Fibroblast of lung (primary cell): ENCODE results near the gene CLIC1. TPM values are rescaled to one million over a fixed set of nuclear protein-coding genes. Genes with fewer than 3 reads are reported as not detected.
A peak's percentile ranks its signal among the peaks of the same experiment; 100 is the strongest.

Experiments
- DNase-seq, 2 donors: peaks; one replicate each; pipeline versions ENCODE4 v3.0.0 to v3.0.0-alpha.2; 2010; ENCODE audit warnings: low read depth in 2 of 2
- H2AFZ ChIP-seq: 2 replicates; pipeline ENCODE4 v1.5.1; 2012; ENCODE audit warnings: low read length, control low read depth, inconsistent platforms
- H3K27ac ChIP-seq: 2 replicates; pipeline ENCODE4 v1.5.1; 2011; ENCODE audit warnings: low read length, control low read depth; ENCODE audit not compliant: insufficient read depth
- H3K27me3 ChIP-seq: 2 replicates; pipeline ENCODE4 v1.5.1; 2011; ENCODE audit warnings: mild to moderate bottlenecking, low read length; ENCODE audit not compliant: control insufficient read depth, insufficient read depth
- H3K36me3 ChIP-seq: 2 replicates; pipeline ENCODE4 v1.5.1; 2011; ENCODE audit warnings: low read length; ENCODE audit not compliant: control insufficient read depth, insufficient read depth
- H3K4me1 ChIP-seq: 2 replicates; pipeline ENCODE4 v1.5.1; 2011; ENCODE audit warnings: low read length; ENCODE audit not compliant: control insufficient read depth, insufficient read depth; ENCODE audit errors: extremely low read depth
- H3K4me2 ChIP-seq: 2 replicates; pipeline ENCODE4 v1.5.1; 2011; ENCODE audit warnings: low read length, control low read depth; ENCODE audit not compliant: insufficient read depth; ENCODE audit errors: extremely low read depth
- H3K4me3 ChIP-seq, 4 experiments: fragments of 200-600 bp in 1 of 4; sonication (generic) in 1 of 4; replicated peaks in 1 of 4; 2 replicates each; pipeline ENCODE4 v1.5.1; 2011 to 2016; ENCODE audit warnings: low read length in 4 of 4, low read depth in 3 of 4, mild to moderate bottlenecking in 3 of 4, control low read depth in 2 of 4, inconsistent platforms in 1 of 4, mixed read lengths in 1 of 4; ENCODE audit not compliant: insufficient read depth in 1 of 4; ENCODE audit errors: control extremely low read depth in 1 of 4
- H3K79me2 ChIP-seq: 2 replicates; pipeline ENCODE4 v1.5.1; 2012; ENCODE audit warnings: mild to moderate bottlenecking, low read length, inconsistent platforms; ENCODE audit not compliant: control insufficient read depth, insufficient read depth
- H3K9ac ChIP-seq: 2 replicates; pipeline ENCODE4 v1.5.1; 2011; ENCODE audit warnings: mild to moderate bottlenecking, low read length, control low read depth; ENCODE audit not compliant: insufficient read depth
- H3K9me3 ChIP-seq: 2 replicates; pipeline ENCODE4 v1.5.1; 2012; ENCODE audit warnings: low read depth, low read length; ENCODE audit not compliant: control insufficient read depth, insufficient read depth
- H4K20me1 ChIP-seq: 2 replicates; pipeline ENCODE4 v1.5.1; 2011; ENCODE audit warnings: low read length; ENCODE audit not compliant: control insufficient read depth, insufficient read depth; ENCODE audit errors: extremely low read depth
- EZH2 ChIP-seq: IDR thresholded peaks from 2 replicates; pipeline ENCODE4 v1.5.1; 2012; ENCODE audit warnings: low read length, control low read depth, mild to moderate bottlenecking; ENCODE audit errors: missing control alignments
- polyA plus RNA-seq, 2 donors: library from polyadenylated mRNA; depleted of rRNA in 1 of 2; stranded (reverse) in 1 of 2; unstranded in 1 of 2; fragments of >200 nt; gene quantifications; 2 replicates each; pipeline ENCODE4 v1.2.1, GENCODE V29; 2011 to 2012; ENCODE audit warnings: missing spikeins in 1 of 2
- total RNA-seq: library from RNA; depleted of rRNA; stranded (reverse); fragments of >200 nt; gene quantifications from 2 replicates; pipeline ENCODE4 v1.2.1, GENCODE V29; 2014
- TF ChIP-seq, protein P1 (sequence below), 2 donors: IDR thresholded peaks in 1 of 2; conservative IDR thresholded peaks in 1 of 2; 1 replicate in 1 of 2; 2 replicates in 1 of 2; pipeline ENCODE4 v1.5.1; 2011 to 2012; ENCODE audit warnings: low read length in 2 of 2, control low read depth in 1 of 2, inconsistent platforms in 1 of 2, low read depth in 1 of 2, mild to moderate bottlenecking in 1 of 2

Gene CLIC1
- total and polyA plus RNA-seq, 2 donors (not counting 1 experiment from before 2014, with no cell fraction given) = 615 to 639 TPM

DNA sequence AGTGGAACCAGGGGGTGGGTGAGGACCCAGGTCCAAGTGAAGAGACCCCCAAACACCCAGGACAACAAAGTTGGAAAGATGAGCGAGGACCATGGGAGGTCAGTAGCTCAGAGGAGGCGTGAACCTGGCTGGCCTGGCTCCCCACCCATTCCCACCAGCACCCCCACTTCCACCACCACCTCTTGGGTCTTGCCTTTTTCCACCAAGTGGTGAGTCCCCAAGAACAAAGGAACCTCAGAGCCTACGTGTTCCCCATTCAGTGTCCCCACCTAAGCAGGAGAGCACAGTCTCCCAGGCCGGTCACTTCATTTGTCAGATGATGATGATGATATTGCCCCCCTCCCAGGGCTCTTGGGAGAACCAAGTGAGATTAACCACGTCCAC, 41.3 kb upstream of the CLIC1 start:
- no peak overlapping the region for H3K4me2 ChIP-seq
- no peaks in the 10 kb centered on the region for H4K20me1 ChIP-seq
- no peak overlapping the region for H2AFZ ChIP-seq
- no peak overlapping the region for H3K9ac ChIP-seq
- TF ChIP-seq EZH2 = no peak
- TF ChIP-seq, protein P1, sequence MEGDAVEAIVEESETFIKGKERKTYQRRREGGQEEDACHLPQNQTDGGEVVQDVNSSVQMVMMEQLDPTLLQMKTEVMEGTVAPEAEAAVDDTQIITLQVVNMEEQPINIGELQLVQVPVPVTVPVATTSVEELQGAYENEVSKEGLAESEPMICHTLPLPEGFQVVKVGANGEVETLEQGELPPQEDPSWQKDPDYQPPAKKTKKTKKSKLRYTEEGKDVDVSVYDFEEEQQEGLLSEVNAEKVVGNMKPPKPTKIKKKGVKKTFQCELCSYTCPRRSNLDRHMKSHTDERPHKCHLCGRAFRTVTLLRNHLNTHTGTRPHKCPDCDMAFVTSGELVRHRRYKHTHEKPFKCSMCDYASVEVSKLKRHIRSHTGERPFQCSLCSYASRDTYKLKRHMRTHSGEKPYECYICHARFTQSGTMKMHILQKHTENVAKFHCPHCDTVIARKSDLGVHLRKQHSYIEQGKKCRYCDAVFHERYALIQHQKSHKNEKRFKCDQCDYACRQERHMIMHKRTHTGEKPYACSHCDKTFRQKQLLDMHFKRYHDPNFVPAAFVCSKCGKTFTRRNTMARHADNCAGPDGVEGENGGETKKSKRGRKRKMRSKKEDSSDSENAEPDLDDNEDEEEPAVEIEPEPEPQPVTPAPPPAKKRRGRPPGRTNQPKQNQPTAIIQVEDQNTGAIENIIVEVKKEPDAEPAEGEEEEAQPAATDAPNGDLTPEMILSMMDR (conservative IDR thresholded peaks at IDR 0.05 in 1 of 2, IDR thresholded peaks at IDR 0.05 in 1 of 2; ENCODE audit: low read depth in 1 of 2, low read length in 2 of 2) = no peak
- no peaks in the 10 kb centered on the region for H3K79me2 ChIP-seq
- no peak overlapping the region for H3K4me3 ChIP-seq
- H3K27ac ChIP-seq = peak overlapping the region; percentile 43
- H3K4me1 ChIP-seq = peaks cover 7% of the 10 kb centered on the region
- DNase-seq = no peak
- no peaks in the 10 kb centered on the region for H3K9me3 ChIP-seq
- H3K27me3 ChIP-seq = no peaks in the 10 kb centered on the region
- peaks cover 14% of the 10 kb centered on the region for H3K36me3 ChIP-seq

DNA sequence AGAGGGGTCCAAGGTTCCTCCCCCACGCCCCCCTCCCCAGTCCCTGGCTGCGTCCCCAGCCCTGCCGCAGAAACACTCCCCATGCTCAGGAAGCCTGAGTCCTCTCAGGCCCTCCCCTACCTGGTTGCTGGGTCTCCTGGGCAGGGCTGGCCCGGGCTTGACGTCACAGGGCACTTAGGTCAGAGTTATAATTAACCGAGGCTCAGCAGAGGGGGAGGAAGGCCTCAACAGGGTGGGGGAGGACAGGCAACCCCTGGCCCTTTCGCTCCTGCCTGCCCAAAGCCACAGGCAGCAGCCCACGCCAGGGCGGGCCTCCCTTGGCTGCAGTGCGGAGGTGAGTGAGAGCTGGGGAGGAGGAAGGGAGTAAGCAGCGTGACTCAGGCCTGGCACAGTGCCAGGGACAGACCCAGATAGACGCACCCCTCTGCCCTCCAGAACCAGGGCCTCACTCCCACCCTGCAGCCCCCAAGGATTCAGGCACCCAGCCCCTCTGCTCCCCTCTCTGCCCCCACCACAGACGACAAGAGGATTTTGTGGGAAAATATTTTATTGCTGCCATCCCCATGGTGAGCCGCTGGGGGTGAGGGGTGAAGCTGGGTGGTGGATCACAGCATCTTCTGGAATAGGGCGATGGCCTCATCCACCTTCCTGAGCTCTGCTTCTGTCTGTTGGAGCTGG, 40.8 kb upstream of the CLIC1 start, which contains the start of gene VWA7:
Gene VWA7, minus strand, starts transcription at position 340 of the 678 bp plus-strand sequence. CDS start 549 bp downstream, outside the sequence.
- Histone ChIP-seq H3K27me3 (no peaks in the 10 kb centered on the region), H3K4me2 (peak within 1 kb of the TSS; percentile 44), H3K27ac (peak within 1 kb of the TSS; percentile 43), H3K4me1 (peaks cover 7% of the 10 kb centered on the region), H3K4me3 (no peak within 1 kb of the TSS), H3K9me3 (no peaks in the 10 kb centered on the region), H3K9ac (peak within 1 kb of the TSS; percentile 16), H3K79me2 (no peaks in the 10 kb centered on the region), H3K36me3 (peaks cover 11% of the 10 kb centered on the region), H4K20me1 (no peaks in the 10 kb centered on the region), H2AFZ (no peak within 1 kb of the TSS)
- peak; percentile 72 to 79 for DNase-seq
- TF ChIP-seq EZH2 = no peak
- TF ChIP-seq, protein P1 (conservative IDR thresholded peaks at IDR 0.05 in 1 of 2, IDR thresholded peaks at IDR 0.05 in 1 of 2; ENCODE audit: low read depth in 1 of 2, low read length in 2 of 2) = no peak

DNA sequence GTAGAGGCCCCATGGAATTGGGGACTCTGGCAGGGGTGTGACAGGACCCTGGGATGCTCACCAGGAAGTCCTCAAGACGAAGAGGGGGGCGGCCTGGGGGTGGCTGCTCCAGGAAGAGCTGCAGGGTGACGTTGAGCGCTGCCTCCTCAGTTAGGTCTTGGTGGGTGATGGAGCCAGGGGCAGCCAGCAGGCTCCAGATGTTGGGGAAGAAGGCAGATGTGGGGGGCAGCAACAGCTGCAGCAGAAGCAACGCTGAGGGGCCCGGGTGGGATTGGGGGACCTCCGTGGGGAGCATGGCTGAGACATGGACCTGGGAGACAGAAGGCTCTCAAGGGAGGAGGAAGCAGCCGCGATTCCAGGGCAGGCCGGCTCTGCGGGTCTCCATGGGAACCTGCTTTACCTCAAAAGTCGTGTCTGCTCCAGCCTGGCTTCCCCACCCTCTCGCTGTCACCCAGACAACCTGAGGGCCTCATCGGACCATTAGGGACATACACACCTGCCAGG, 40.2 kb upstream of the CLIC1 start:
- H3K79me2 ChIP-seq = no peaks in the 10 kb centered on the region
- H3K27ac ChIP-seq = peak overlapping the region; percentile 43
- no peak overlapping the region for H3K4me2 ChIP-seq
- no peaks in the 10 kb centered on the region for H3K27me3 ChIP-seq
- H3K9me3 ChIP-seq = no peaks in the 10 kb centered on the region
- peaks cover 7% of the 10 kb centered on the region for H3K4me1 ChIP-seq
- DNase-seq = no peak
- no peaks in the 10 kb centered on the region for H4K20me1 ChIP-seq
- no peak overlapping the region for H3K9ac ChIP-seq
- H2AFZ ChIP-seq = no peak overlapping the region
- TF ChIP-seq, protein P1 (conservative IDR thresholded peaks at IDR 0.05 in 1 of 2, IDR thresholded peaks at IDR 0.05 in 1 of 2; ENCODE audit: low read depth in 1 of 2, low read length in 2 of 2) = no peak
- no peak for TF ChIP-seq EZH2
- peaks cover 8% of the 10 kb centered on the region for H3K36me3 ChIP-seq
- H3K4me3 ChIP-seq = no peak overlapping the region
